ENCODE data around the gene PEMT.

PEMT gene

GRCh38 chr17:17503566-17504130 lies 87.9 kb downstream of the PEMT start:
- no peak for DNase-seq (ENCODE audit: low read depth)

GRCh38 chr17:17502741-17503565 lies 88.6 kb downstream of the PEMT start:
- no peak for DNase-seq (ENCODE audit: low read depth)

- DNase-seq (ENCODE audit: low read depth): no peak
These were observed 90.4 kb downstream of the PEMT start for GRCh38 chr17:17500999-17501605.

GRCh38 chr17:17499402-17500145 lies 91.9 kb downstream of the PEMT start:
- no peak for DNase-seq (ENCODE audit: low read depth)

GRCh38 chr17:17498606-17499301 lies 92.8 kb downstream of the PEMT start:
- DNase-seq (ENCODE audit: low read depth): no peak

- DNase-seq (ENCODE audit: low read depth): no peak
These were observed 93.5 kb downstream of the PEMT start for GRCh38 chr17:17497845-17498520.

GRCh38 chr17:17497065-17497844 lies 94.3 kb downstream of the PEMT start:
- DNase-seq (ENCODE audit: low read depth): no peak

- DNase-seq (ENCODE audit: low read depth): peak; percentile 91
These were observed 95.1 kb downstream of the PEMT start, which contains the start of gene RASD1 for GRCh38 chr17:17496189-17497064. TSS of gene RASD1 (minus strand) at chr17:17496395. CDS start at chr17:17496181, 214 bp downstream.

GRCh38 chr17:17495536-17496188 lies 95.8 kb downstream of the PEMT start:
- DNase-seq (ENCODE audit: low read depth): no peak

GRCh38 chr17:17494870-17495535 lies 96.5 kb downstream of the PEMT start:
- DNase-seq (ENCODE audit: low read depth): peak; percentile 58

GRCh38 chr17:17494499-17494869 lies 97.0 kb downstream of the PEMT start:
- peak; percentile 17 for DNase-seq (ENCODE audit: low read depth)

- DNase-seq (ENCODE audit: low read depth): peak; percentile 16
These were observed 97.5 kb downstream of the PEMT start for GRCh38 chr17:17493986-17494466.

GRCh38 chr17:17493249-17493985 lies 98.1 kb downstream of the PEMT start:
- peak; percentile 35 for DNase-seq (ENCODE audit: low read depth)

- DNase-seq (ENCODE audit: low read depth): no peak
These were observed 98.9 kb downstream of the PEMT start for GRCh38 chr17:17492571-17492970.

- no peak for DNase-seq (ENCODE audit: low read depth)
These were observed 99.4 kb downstream of the PEMT start for GRCh38 chr17:17492085-17492484.

- no peak for DNase-seq (ENCODE audit: low read depth)
These were observed 99.9 kb downstream of the PEMT start for GRCh38 chr17:17491546-17491988.

- DNase-seq (ENCODE audit: low read depth): no peak
These were observed 100.5 kb downstream of the PEMT start for GRCh38 chr17:17491031-17491471.
